HG03196 (cell line): ENCODE results near the gene HDAC4.
"Not testable (repeated sequence)": the region's sequence is repeated elsewhere in the genome, so short reads cannot be mapped to it uniquely, and the experiment has no call there.

Source experiments
- ATAC-seq: cut with Tn5 transposase; IDR thresholded peaks from one replicate; pipeline ENCODE4 v1.9.1; 2021; ENCODE audit not compliant: unreplicated experiment

HDAC4 gene

GRCh38 chr2:239079671-239080294 is 321.0 kb downstream of the HDAC4 start:
- no peak for ATAC-seq

GRCh38 chr2:239078128-239078924 is 322.5 kb downstream of the HDAC4 start:
- no peak for ATAC-seq

- no peak for ATAC-seq
These were observed 323.6 kb downstream of the HDAC4 start for GRCh38 chr2:239077260-239077659.

GRCh38 chr2:239075918-239076758 is 324.7 kb downstream of the HDAC4 start:
- ATAC-seq = no peak

- ATAC-seq = no peak
These were observed 326.9 kb downstream of the HDAC4 start for GRCh38 chr2:239073745-239074530.

- ATAC-seq = no peak
These were observed 327.6 kb downstream of the HDAC4 start for GRCh38 chr2:239073270-239073669.

GRCh38 chr2:239072786-239073185 is 328.0 kb downstream of the HDAC4 start:
- ATAC-seq = no peak

GRCh38 chr2:239070466-239070865 is 330.4 kb downstream of the HDAC4 start:
- ATAC-seq = no peak

- not testable (repeated sequence) for ATAC-seq
These were observed 331.2 kb downstream of the HDAC4 start for GRCh38 chr2:239069362-239070333.

GRCh38 chr2:239068411-239068810 is 332.4 kb downstream of the HDAC4 start:
- ATAC-seq = no peak

- ATAC-seq = no peak
These were observed 333.5 kb downstream of the HDAC4 start for GRCh38 chr2:239067196-239067865.

- ATAC-seq = no peak
These were observed 334.2 kb downstream of the HDAC4 start for GRCh38 chr2:239066597-239066996.

GRCh38 chr2:239065962-239066361 is 334.9 kb downstream of the HDAC4 start:
- no peak for ATAC-seq

- ATAC-seq = no peak
These were observed 335.3 kb downstream of the HDAC4 start for GRCh38 chr2:239065537-239065936.

GRCh38 chr2:239064891-239065290 is 335.9 kb downstream of the HDAC4 start:
- ATAC-seq = no peak

- ATAC-seq = no peak
These were observed 336.6 kb downstream of the HDAC4 start for GRCh38 chr2:239064253-239064652.

GRCh38 chr2:239062743-239063142 is 338.1 kb downstream of the HDAC4 start:
- no peak for ATAC-seq

GRCh38 chr2:239061824-239062570 is 338.8 kb downstream of the HDAC4 start:
- no peak for ATAC-seq
